Measurements from ENCODE around the gene BRIP1. TPM values are rescaled to one million over a fixed set of nuclear protein-coding genes. Genes with fewer than 3 reads are reported as not detected.

The BRIP1 gene
- polyA plus RNA-seq, 1 of the 3 experiments (the other 2 are of a cell fraction), result 2.0 TPM

DNA sequence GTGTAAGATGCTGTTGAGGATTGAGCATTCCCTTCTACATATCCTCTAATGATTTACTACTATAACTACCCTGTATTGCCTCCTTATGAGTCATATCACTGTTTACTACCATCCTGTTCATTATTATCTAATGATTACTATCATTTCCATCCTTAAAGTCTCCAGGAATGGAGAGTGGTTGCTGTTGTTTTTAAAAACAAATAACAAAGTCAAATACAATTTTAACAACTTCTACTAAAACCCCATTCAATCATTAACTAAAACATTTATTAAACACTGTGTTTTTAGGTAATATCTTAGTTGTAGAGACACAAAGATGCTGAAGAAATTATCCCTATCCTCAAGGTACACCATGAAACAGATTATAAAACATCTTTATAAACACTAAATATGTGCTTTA, 126.9 kb downstream of the BRIP1 start:
- no peak for DNase-seq
- Histone ChIP-seq H3F3A (replicated peaks; ENCODE audit: insufficient read depth) (no peaks in the 10 kb centered on the region), H4K20me1 (ENCODE audit: insufficient read depth) (no peaks in the 10 kb centered on the region), H3K4me3 (ENCODE audit: low read depth in 2 of 2, low read length in 1 of 2) (no peak overlapping the region), H3K4me2 (no peak overlapping the region), H3K27me3 (ENCODE audit: insufficient read depth) (no peaks in the 10 kb centered on the region), H3K79me2 (ENCODE audit: insufficient read depth) (no peaks in the 10 kb centered on the region), H3K4me1 (ENCODE audit: control insufficient read depth in 1 of 2, insufficient read depth in 2 of 2, low read depth in 1 of 2, low read length in 1 of 2) (no peaks in the 10 kb centered on the region), H3K27ac (ENCODE audit: low read depth in 2 of 2, low read length in 1 of 2) (no peak overlapping the region), H2AFZ (ENCODE audit: low read depth) (no peak overlapping the region), H3K9ac (no peak overlapping the region), H3K9me3 (peaks cover 6% of the 10 kb centered on the region; the same call in 1 of the 2 replicates), H3K9me2 (no peaks in the 10 kb centered on the region), H3K36me3 (replicated peaks in 1 of 2; ENCODE audit: control insufficient read depth in 1 of 2, insufficient read depth in 2 of 2, low read length in 1 of 2) (peaks cover 31 to 58% of the 10 kb centered on the region in 2 experiments)
- POLR2A ChIA-PET, result no interaction called here
- CTCF ChIA-PET, result no interaction called here
- TF ChIP-seq, protein P1, sequence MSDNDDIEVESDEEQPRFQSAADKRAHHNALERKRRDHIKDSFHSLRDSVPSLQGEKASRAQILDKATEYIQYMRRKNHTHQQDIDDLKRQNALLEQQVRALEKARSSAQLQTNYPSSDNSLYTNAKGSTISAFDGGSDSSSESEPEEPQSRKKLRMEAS (IDR thresholded peaks at IDR 0.05; ENCODE audit: low read depth), result no peak
- TF ChIP-seq CTCF (IDR thresholded peaks at IDR 0.05), result no peak
- no peak for TF ChIP-seq MEF2A (IDR thresholded peaks at IDR 0.05; ENCODE audit: borderline replicate concordance, low read depth)
- TF ChIP-seq, protein P2, sequence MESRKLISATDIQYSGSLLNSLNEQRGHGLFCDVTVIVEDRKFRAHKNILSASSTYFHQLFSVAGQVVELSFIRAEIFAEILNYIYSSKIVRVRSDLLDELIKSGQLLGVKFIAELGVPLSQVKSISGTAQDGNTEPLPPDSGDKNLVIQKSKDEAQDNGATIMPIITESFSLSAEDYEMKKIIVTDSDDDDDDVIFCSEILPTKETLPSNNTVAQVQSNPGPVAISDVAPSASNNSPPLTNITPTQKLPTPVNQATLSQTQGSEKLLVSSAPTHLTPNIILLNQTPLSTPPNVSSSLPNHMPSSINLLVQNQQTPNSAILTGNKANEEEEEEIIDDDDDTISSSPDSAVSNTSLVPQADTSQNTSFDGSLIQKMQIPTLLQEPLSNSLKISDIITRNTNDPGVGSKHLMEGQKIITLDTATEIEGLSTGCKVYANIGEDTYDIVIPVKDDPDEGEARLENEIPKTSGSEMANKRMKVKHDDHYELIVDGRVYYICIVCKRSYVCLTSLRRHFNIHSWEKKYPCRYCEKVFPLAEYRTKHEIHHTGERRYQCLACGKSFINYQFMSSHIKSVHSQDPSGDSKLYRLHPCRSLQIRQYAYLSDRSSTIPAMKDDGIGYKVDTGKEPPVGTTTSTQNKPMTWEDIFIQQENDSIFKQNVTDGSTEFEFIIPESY (IDR thresholded peaks at IDR 0.05; ENCODE audit: borderline replicate concordance, low read depth), result no peak

DNA sequence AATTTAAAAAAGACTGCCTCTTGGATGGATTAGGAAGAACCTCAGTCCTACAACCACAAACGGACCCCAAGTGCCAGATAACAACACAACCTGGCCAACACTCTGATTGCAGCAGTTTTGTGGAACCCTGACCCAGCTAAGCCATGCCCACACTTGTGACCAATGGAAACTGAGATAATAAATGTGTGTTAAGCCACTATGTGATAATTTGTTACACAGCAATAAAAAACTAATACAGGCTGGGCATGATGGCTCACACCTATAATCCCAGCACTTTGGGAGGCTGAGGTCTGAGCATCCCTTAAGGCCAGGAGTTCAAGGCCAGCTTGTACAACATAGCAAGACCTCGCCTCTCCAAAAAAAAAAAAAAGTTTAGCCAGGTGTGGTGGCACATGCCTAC, 127.5 kb downstream of the BRIP1 start:
- Histone ChIP-seq H3K36me3 (replicated peaks in 1 of 2; ENCODE audit: control insufficient read depth in 1 of 2, insufficient read depth in 2 of 2, low read length in 1 of 2) (peaks cover 31 to 51% of the 10 kb centered on the region in 2 experiments), H3K4me2 (no peak overlapping the region), H3F3A (replicated peaks; ENCODE audit: insufficient read depth) (no peaks in the 10 kb centered on the region), H2AFZ (ENCODE audit: low read depth) (no peak overlapping the region), H3K9ac (no peak overlapping the region), H3K9me3 (peaks cover 6% of the 10 kb centered on the region; the same call in 1 of the 2 replicates), H3K27me3 (ENCODE audit: insufficient read depth) (no peaks in the 10 kb centered on the region), H3K4me3 (ENCODE audit: low read depth in 2 of 2, low read length in 1 of 2) (no peak overlapping the region), H4K20me1 (ENCODE audit: insufficient read depth) (no peaks in the 10 kb centered on the region), H3K79me2 (ENCODE audit: insufficient read depth) (no peaks in the 10 kb centered on the region), H3K4me1 (ENCODE audit: control insufficient read depth in 1 of 2, insufficient read depth in 2 of 2, low read depth in 1 of 2, low read length in 1 of 2) (no peaks in the 10 kb centered on the region), H3K27ac (ENCODE audit: low read depth in 2 of 2, low read length in 1 of 2) (no peak overlapping the region), H3K9me2 (no peaks in the 10 kb centered on the region)
- ChIA-PET CTCF (no interaction called here), POLR2A (no interaction called here)
- WGBS (ENCODE audit: low lambda C conversion rate), result 95% methylated on average over 2 of the region's 2 CpGs
- TF ChIP-seq, protein P3, sequence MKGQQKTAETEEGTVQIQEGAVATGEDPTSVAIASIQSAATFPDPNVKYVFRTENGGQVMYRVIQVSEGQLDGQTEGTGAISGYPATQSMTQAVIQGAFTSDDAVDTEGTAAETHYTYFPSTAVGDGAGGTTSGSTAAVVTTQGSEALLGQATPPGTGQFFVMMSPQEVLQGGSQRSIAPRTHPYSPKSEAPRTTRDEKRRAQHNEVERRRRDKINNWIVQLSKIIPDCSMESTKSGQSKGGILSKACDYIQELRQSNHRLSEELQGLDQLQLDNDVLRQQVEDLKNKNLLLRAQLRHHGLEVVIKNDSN (IDR thresholded peaks at IDR 0.05; ENCODE audit: borderline replicate concordance, low read depth), result no peak
- TF ChIP-seq, protein P1 (IDR thresholded peaks at IDR 0.05; ENCODE audit: low read depth), result no peak
- no peak for TF ChIP-seq RAD21 (IDR thresholded peaks at IDR 0.05; ENCODE audit: low read length)
- TF ChIP-seq EZH2phosphoT487 (IDR thresholded peaks at IDR 0.05; ENCODE audit: borderline replicate concordance, low read depth), result no peak
- no peak for TF ChIP-seq CTCF (IDR thresholded peaks at IDR 0.05)
- TF ChIP-seq GATA2 (CRISPR knock-in tag; IDR thresholded peaks at IDR 0.05), result no peak
- no peak for TF ChIP-seq CHD2 (IDR thresholded peaks at IDR 0.05; ENCODE audit: low read length, partially characterized antibody)
- TF ChIP-seq, protein P4, sequence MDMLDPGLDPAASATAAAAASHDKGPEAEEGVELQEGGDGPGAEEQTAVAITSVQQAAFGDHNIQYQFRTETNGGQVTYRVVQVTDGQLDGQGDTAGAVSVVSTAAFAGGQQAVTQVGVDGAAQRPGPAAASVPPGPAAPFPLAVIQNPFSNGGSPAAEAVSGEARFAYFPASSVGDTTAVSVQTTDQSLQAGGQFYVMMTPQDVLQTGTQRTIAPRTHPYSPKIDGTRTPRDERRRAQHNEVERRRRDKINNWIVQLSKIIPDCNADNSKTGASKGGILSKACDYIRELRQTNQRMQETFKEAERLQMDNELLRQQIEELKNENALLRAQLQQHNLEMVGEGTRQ (IDR thresholded peaks at IDR 0.05; ENCODE audit: borderline replicate concordance, low read depth, low read length), result no peak
- no peak for TF ChIP-seq JUND (IDR thresholded peaks at IDR 0.05)
- DNase-seq, result no peak

All from SK-N-SH (cell line).